Measurements from ENCODE around the gene RBFOX2. TPM values are rescaled to one million over a fixed set of nuclear protein-coding genes. Genes with fewer than 3 reads are reported as not detected.
"Not testable (repeated sequence)": the region's sequence is repeated elsewhere in the genome, so short reads cannot be mapped to it uniquely, and the experiment has no call there.

The RBFOX2 gene
- total RNA-seq, 2 donors from 2014 or later, result 104 to 120 TPM

- Histone ChIP-seq H3K27ac (ENCODE audit: low read depth, low read length) (no peak overlapping the region), H3K4me1 (ENCODE audit: control insufficient read depth, insufficient read depth, low read length) (no peaks in the 10 kb centered on the region), H3K9me3 (ENCODE audit: control insufficient read depth, low read length) (peaks cover 6% of the 10 kb centered on the region), H3K4me3 (ENCODE audit: low read length) (no peak overlapping the region), H3K36me3 (ENCODE audit: control insufficient read depth, insufficient read depth, low read length) (peaks cover 32% of the 10 kb centered on the region), H3K27me3 (ENCODE audit: control insufficient read depth, insufficient read depth, low read length, poor library complexity, severe bottlenecking) (no peaks in the 10 kb centered on the region), H3K9ac (ENCODE audit: extremely low read depth, low read length, poor library complexity, severe bottlenecking) (no peak overlapping the region)
- Mint-ChIP-seq H3K27me3 (ENCODE audit: insufficient read depth) (no peaks in the 10 kb centered on the region), H3K36me3 (ENCODE audit: low read depth) (peaks cover 11% of the 10 kb centered on the region), H3K9me3 (no peaks in the 10 kb centered on the region), H3K4me1 (peaks cover 2% of the 10 kb centered on the region), H3K27ac (no peak overlapping the region), H3K4me3 (no peak overlapping the region)
- 85 to 98% methylated on average over 2 to 4 of the region's 4 CpGs for WGBS, 2 experiments (ENCODE audit: insufficient coverage in 1 of 2, insufficient read length in 1 of 2)
- DNase-seq, result no peak
- TF ChIP-seq CTCF (conservative IDR thresholded peaks at IDR 0.05), result no peak
These were observed 231.2 kb downstream of the RBFOX2 start for GRCh38 chr22:35797411-35797810.

GRCh38 chr22:35795476-35795875 lies 233.1 kb downstream of the RBFOX2 start:
- 100% methylated on average over 1 of the region's 1 CpG; no CpG with 5 or more reads in 1 of the 2 experiments for WGBS, 2 experiments (ENCODE audit: insufficient coverage in 1 of 2, insufficient read length in 1 of 2)
- H3K9me3 Mint-ChIP-seq, result no peaks in the 10 kb centered on the region

GRCh38 chr22:35792506-35792905 lies 236.1 kb downstream of the RBFOX2 start:
- H3K36me3 Mint-ChIP-seq (ENCODE audit: low read depth), result peaks cover 19% of the 10 kb centered on the region
- Histone ChIP-seq H3K36me3 (ENCODE audit: control insufficient read depth, insufficient read depth, low read length) (peaks cover 48% of the 10 kb centered on the region), H3K9ac (ENCODE audit: extremely low read depth, low read length, poor library complexity, severe bottlenecking) (no peak overlapping the region), H3K9me3 (ENCODE audit: control insufficient read depth, low read length) (peaks cover 6% of the 10 kb centered on the region), H3K27me3 (ENCODE audit: control insufficient read depth, insufficient read depth, low read length, poor library complexity, severe bottlenecking) (no peaks in the 10 kb centered on the region), H3K4me3 (ENCODE audit: low read length) (no peak overlapping the region), H3K4me1 (ENCODE audit: control insufficient read depth, insufficient read depth, low read length) (no peaks in the 10 kb centered on the region), H3K27ac (ENCODE audit: low read depth, low read length) (no peak overlapping the region)
- no peak for DNase-seq
- H3K27me3 Mint-ChIP-seq (ENCODE audit: insufficient read depth), result no peaks in the 10 kb centered on the region
- no peak overlapping the region for H3K4me3 Mint-ChIP-seq
- no peak for TF ChIP-seq CTCF (conservative IDR thresholded peaks at IDR 0.05)
- 93 to 100% methylated on average over 1 to 4 of the region's 4 CpGs for WGBS, 2 experiments (ENCODE audit: insufficient coverage in 1 of 2, insufficient read length in 1 of 2)
- H3K9me3 Mint-ChIP-seq, result no peaks in the 10 kb centered on the region
- no peaks in the 10 kb centered on the region for H3K4me1 Mint-ChIP-seq
- no peak overlapping the region for H3K27ac Mint-ChIP-seq

More at GRCh38 chr22:35795476-35795875, 233.1 kb downstream of the RBFOX2 start:
- H3K36me3 ChIP-seq (ENCODE audit: control insufficient read depth, insufficient read depth, low read length), result peaks cover 38% of the 10 kb centered on the region
- H3K9me3 ChIP-seq (ENCODE audit: control insufficient read depth, low read length), result peaks cover 6% of the 10 kb centered on the region
- H3K4me3 ChIP-seq (ENCODE audit: low read length), result no peak overlapping the region
- Mint-ChIP-seq H3K36me3 (ENCODE audit: low read depth) (peaks cover 15% of the 10 kb centered on the region), H3K4me1 (peaks cover 2% of the 10 kb centered on the region), H3K27ac (no peak overlapping the region), H3K4me3 (no peak overlapping the region), H3K27me3 (ENCODE audit: insufficient read depth) (no peaks in the 10 kb centered on the region)
- TF ChIP-seq CTCF (conservative IDR thresholded peaks at IDR 0.05), result no peak
- H3K27me3 ChIP-seq (ENCODE audit: control insufficient read depth, insufficient read depth, low read length, poor library complexity, severe bottlenecking), result no peaks in the 10 kb centered on the region
- no peak overlapping the region for H3K9ac ChIP-seq (ENCODE audit: extremely low read depth, low read length, poor library complexity, severe bottlenecking)
- no peak overlapping the region for H3K27ac ChIP-seq (ENCODE audit: low read depth, low read length)
- no peak for DNase-seq
- no peaks in the 10 kb centered on the region for H3K4me1 ChIP-seq (ENCODE audit: control insufficient read depth, insufficient read depth, low read length)

GRCh38 chr22:35791788-35792187 lies 236.8 kb downstream of the RBFOX2 start:
- H3K4me3 Mint-ChIP-seq; DNase-seq; H3K27me3 ChIP-seq (ENCODE audit: control insufficient read depth, insufficient read depth, low read length, poor library complexity, severe bottlenecking); H3K27ac ChIP-seq (ENCODE audit: low read depth, low read length); H3K27ac Mint-ChIP-seq; H3K4me1 Mint-ChIP-seq; H3K4me1 ChIP-seq (ENCODE audit: control insufficient read depth, insufficient read depth, low read length); H3K9ac ChIP-seq (ENCODE audit: extremely low read depth, low read length, poor library complexity, severe bottlenecking); H3K27me3 Mint-ChIP-seq (ENCODE audit: insufficient read depth); H3K9me3 Mint-ChIP-seq; H3K4me3 ChIP-seq (ENCODE audit: low read length); H3K9me3 ChIP-seq (ENCODE audit: control insufficient read depth, low read length): not testable (repeated sequence)
- peaks cover 50% of the 10 kb centered on the region for H3K36me3 ChIP-seq (ENCODE audit: control insufficient read depth, insufficient read depth, low read length)
- 83 to 97% methylated on average over 1 of the region's 2 CpGs for WGBS, 2 experiments (ENCODE audit: insufficient coverage in 1 of 2, insufficient read length in 1 of 2)
- H3K36me3 Mint-ChIP-seq (ENCODE audit: low read depth), result peaks cover 17% of the 10 kb centered on the region
